GM21576 (cell line): ENCODE results near the gene RFNG.

Source experiments
- ATAC-seq: cut with Tn5 transposase; IDR thresholded peaks from one replicate; pipeline ENCODE4 v1.9.1; 2021; ENCODE audit warnings: mild to moderate bottlenecking, moderate library complexity; ENCODE audit not compliant: unreplicated experiment

The RFNG gene

GRCh38 chr17:82029990-82030469 is 21.6 kb downstream of the RFNG start:
- ATAC-seq: no peak

GRCh38 chr17:82029391-82029790 is 22.2 kb downstream of the RFNG start:
- no peak for ATAC-seq

DNA sequence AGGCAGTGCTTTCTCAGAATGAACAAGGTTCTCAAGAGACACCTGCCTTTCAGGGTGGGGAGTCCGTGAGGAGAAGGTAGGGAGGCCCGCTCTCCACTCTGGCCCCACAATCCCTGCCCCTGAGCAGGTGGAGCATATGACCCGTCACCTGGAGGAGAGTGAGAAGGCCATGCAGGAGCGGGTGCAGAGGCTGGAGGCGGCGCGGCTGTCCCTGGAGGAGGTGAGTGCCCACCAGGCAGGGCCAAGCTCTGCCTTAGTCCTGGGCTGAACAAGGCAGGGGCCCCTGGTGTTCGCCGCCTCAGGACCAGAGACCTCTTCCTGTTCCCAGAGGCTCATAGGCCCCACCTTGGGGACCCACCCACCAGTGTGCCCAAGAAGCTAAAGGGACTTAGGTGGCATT is 22.6 kb downstream of the RFNG start:
- ATAC-seq: no peak

DNA sequence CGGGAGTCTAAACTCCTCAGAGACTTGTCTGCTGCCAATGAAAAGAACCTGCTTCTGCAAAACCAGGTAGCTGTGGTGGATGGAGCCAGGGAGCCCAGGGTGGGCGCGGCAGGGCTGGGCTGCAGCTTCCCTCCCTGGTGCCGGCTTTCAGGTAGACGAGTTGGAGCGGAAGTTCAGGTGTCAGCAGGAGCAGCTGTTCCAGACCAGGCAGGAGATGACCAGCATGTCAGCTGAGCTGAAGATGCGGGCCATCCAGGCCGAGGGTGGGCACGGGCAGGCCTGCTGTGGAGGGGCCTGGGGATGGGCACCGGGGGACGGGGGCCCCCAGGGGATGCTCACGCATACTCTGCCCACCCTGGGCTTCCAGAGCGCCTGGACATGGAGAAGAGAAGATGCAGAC is 23.4 kb downstream of the RFNG start:
- ATAC-seq: no peak

DNA sequence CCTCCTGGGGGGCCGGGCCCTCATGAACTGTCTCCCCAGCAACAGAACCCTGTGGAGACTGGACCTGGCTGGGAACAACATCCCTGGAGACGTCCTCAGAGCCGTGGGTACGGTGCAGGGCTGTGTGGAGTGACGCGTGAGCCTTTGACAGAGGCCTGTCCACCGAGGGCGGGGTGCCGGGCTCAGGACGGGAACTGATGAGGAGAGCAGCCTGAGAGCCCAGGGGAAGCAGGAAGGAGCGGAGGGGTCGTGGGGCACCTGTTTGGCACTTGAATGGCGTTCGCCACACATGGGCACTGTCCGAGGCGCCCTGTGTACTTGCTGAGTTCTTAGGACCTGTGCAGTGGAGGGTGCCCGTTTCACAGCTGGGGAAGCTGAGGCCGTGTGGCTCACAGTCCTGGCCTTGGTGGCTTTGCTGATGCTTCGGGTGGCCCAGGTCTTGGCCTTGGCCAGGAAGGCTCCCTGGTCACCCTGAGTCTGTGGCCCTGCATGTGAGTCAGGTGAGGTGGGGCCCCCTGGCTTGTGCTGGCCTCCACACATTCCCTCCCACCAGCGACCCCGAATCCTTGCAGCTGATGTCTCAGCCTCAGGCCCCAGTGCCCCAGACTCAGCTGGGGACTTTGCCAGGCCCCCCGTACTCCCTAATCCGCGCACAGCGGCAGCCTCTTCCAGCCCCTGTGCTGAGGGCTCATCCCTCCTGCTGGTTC is 26.1 kb downstream of the RFNG start:
- no peak for ATAC-seq

GRCh38 chr17:82024859-82025258 is 26.8 kb downstream of the RFNG start:
- ATAC-seq: no peak

- peak; percentile 4 for ATAC-seq
These were observed 28.0 kb downstream of the RFNG start for GRCh38 chr17:82023447-82024241.

DNA sequence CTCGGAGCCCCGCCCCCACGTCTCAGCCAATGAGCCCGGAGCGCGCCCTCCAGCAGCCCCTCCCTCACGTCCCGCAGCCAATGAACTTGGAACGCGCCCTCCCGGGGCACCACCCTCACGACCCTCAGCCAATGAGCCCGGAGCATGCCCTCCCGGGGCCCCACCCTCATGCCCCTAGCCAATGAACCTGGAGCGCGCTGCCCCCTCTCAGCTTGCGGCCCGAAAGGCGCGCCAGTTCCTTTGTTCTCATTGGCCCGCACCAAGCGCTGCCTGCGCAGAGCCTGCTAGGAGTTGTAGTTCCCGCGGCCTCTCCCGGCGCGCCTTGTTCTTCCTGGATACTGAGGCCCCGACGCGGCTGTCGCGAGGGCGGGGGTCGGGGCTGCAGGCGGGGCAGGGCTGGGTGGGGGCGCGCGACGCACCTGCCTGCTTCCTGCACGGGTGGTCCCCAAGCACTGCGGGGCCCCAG is 28.6 kb downstream of the RFNG start, which contains the start of gene LRRC45:
Gene LRRC45 (plus strand): TSS at position 325 of the 466 bp plus-strand sequence. CDS start 339 bp downstream, outside the sequence.
- ATAC-seq: peak; percentile 85

DNA sequence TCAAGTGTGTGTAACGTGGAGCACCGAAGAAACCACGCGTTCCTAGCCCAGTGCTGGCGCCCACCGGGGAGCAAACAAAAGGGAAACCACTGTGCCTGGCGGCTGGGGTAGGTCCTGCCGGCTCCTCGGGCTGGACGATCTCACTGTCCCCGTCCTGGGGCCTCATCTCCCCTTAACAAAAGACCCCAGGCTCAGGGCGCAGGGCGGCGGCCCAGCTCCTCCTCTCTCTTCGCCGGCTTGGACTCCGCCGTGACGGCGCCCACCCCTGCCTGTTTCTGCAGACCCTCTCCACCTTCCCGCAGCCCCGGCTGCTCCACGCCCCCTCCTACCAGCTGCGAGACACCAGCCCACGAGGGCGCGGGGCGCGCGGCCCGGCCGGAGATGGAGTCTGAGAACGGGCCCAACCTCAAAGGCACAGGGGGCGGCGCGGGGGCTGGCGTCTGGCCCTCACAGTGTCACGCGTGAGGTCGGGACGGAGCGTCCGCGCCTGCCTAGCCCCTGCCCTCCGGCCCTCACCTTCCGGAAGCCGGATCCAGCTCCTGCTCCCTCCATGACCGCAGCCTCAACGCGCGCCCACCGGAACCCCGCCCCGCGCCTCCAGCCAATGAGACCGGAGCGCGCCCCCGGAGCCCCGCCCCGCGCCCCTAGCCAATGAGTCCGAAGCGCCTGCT is 29.2 kb downstream of the RFNG start, which contains the start of gene CENPX:
Gene CENPX (minus strand): TSS at position 569 of the 671 bp plus-strand sequence. CDS start 17 bp downstream, at position 552.
- ATAC-seq: no peak

DNA sequence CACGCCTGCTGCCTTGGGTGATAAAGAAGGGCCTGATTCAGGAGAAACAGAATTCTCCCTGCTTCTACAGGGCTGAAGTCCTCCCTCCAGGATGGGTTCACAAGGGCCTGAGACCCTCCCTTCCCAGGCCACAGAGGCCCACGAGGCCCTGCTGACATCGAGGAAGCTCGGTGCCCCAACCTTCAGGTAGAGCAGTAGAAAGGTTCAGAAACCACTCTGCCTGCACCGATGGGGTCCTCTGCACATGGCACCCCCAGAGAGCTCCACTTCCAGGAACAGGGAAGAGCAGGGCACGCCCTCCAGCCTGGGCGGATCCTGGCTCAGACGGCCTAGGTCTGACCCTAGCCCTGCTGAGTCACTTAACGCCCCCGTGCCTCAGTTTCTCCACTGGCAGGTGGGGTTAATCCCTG is 29.7 kb downstream of the RFNG start:
- ATAC-seq: no peak

- no peak for ATAC-seq
These were observed 30.3 kb downstream of the RFNG start for GRCh38 chr17:82021107-82021899.

DNA sequence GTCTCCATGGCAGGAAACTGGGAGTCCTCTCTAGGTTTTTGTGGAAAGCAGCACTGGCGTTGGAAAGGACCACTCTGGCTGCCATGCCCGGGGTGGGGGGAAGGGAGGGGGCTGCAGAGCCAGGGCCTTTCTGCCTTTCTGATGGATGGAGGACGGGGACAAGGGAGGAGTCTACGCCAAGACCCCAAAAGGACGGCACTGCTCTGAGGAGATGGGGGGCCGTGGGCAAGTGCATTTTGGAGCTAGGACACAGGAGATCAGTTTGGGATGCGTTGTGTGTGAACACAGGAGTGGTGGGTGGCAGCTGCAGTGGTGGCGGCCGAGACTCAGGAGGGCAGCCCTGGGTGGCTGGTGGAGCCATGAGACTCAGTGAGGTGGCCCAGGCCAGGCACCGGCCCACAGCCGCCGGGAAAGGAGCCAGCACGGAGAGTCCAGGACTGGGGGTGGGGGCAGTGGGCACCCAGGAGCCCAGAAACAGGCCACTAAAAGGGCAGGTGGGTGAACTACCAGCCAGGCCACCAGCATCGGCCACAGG is 31.0 kb downstream of the RFNG start:
- no peak for ATAC-seq

DNA sequence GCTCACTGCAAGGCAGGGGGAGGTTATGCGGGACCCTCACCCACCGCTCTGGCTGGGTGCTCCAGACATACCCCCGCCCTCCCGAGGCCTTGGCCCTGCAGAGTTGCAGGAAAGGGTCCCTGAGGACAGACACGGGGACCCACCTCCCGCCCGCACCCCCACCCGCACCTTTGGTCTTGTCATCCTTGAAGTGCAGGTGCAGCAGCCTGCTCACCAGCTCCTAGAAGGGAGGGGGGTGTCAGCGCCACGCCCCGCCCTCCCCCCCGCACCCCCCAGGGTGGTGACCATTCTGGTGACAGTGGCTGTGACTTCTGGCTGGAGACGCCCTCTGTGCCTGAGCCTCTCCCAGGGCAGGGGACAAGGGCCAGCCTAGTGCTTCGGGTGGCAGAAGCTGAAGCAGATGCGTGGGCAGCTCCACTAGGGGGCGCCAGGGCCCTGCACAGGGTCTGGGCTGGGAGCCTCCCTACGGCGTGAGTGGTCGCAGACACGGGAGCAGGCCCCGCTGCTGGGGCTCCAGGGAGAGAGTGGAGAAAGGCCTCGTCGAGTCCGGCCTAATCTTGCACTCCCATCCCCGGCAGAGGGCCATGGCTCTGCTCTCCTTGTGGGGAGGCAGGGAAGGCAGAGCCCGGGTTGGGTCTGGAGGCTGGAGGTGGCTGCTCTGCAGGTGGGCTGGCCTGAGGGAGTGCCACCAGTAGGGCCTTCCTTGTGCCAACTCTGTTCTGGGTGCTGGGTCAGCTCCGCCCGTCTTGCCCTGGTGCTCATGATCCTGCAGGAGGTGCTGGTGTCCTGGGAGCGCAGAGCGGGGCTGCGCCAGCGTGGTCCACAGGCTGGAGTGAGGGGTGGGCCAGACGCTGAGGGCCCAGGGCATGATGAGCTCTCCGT is 31.7 kb downstream of the RFNG start:
- ATAC-seq: no peak

DNA sequence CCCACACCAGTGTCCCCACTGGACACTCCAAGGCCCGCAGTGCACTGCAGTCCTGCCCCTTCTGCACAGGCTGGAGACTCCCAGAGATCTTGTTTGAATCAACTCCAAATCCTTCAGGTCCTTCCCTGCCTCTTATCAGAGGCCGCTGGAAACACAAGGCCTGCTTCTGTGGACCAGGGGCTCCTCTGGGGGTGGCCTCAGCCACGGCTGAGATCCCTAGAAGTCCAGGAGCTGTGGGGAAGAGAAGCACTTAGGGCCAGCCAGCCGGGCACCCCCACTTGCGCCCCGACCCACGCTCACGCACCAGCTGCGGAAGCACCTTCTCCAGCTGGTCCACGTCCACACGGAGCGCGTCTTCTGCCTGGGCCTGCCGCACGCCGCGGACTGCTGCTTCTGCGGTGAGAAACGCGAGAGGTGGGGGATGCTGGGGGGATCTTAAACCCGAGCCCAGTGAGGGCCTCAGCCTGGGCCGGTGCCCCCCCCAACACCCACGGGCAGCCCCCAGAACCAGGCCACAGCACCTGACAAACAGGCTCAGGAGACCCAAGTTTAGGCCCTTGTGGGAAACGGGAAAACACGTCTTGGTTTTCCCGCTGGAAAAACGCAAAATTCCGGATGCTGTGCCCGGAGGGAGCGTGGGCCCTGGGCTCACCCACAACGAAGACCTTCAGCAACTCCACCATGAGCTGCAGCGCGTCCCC is 32.5 kb downstream of the RFNG start:
- ATAC-seq: no peak

GRCh38 chr17:82018152-82018988 is 33.2 kb downstream of the RFNG start:
- ATAC-seq: no peak

GRCh38 chr17:82017612-82018151 is 33.9 kb downstream of the RFNG start:
- no peak for ATAC-seq

DNA sequence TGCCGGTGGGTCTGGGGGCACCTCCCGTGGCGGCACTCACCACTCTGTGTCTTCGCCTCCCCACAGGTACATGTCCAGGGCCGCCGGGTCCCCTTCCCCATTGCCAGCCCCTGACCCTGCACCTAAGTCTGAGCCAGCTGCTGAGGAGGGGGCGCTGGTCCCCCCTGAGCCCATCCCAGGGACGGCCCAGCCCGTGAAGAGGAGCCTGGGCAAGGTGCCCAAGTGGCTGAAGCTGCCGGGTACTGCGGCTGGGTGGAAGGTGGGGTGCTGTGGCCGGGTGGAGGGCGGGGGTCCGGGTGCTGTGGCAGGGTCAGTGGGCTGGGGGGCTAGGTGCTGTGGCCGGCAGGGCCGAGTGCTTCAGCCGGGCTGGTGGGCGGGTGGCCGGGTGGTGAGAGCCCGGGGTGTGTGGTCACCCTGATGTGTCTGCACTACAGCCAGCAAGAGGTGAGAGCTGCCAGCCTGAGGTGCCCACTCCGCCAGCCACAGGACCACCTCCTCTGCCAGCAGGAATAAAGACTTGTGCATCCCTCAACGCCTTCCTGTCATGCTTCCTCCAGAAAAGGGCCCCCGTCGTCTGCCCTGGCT is 34.6 kb downstream of the RFNG start:
- ATAC-seq: no peak
